COLO829 (cell line): Measurements from ENCODE around the gene RHBDD3.
"Not testable (repeated sequence)": the region's sequence is repeated elsewhere in the genome, so short reads cannot be mapped to it uniquely, and the experiment has no call there.

ENCODE experiments used
- DNase-seq: peaks from one replicate; pipeline ENCODE4 v3.0.0; 2012; ENCODE audit warnings: low spot score

The RHBDD3 gene

DNA sequence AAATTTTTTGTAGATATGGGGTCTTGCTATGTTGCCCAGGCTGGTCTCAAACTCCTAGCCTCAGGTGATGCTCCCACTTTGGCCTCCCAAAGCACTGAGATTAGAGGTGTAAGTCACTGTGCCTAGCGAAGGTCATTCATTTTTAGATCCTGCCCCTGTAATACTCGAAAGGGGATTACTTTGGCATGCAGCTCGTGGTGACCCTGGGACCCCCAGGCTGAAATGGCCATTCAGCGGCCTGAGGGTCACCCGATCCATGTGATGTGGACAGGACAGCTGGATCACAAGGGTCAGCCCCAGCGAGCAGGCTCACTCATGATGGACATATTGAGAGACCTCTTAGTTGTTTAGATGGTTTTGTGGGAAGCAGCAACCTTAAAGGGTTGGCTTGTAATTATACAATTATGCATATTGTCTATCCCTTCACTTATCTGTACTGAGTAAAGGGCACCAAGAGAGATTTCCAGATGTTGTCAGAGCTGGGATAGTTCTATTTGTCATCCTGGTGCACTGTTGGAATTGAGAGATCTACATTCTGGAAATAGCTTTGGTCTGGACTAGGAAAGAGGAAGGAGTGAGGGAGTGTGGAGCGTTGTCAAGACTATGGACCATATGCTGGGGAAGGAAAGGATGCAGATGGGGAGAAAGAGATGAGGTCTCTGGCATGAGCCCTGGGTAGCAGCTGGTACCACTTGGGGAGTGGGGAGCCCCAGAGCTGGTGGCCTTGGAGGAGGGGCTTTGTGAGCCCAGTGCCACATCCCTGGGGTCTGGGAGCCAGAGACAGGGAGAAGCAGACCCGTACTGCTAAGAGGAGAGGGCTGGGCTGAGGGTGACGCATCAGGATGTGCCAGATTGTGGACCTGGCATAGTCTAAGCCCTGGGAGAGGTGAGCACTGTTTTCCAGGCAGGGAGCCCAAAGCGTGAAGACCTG, 15.5 kb downstream of the RHBDD3 start:
- no peak for DNase-seq

DNA sequence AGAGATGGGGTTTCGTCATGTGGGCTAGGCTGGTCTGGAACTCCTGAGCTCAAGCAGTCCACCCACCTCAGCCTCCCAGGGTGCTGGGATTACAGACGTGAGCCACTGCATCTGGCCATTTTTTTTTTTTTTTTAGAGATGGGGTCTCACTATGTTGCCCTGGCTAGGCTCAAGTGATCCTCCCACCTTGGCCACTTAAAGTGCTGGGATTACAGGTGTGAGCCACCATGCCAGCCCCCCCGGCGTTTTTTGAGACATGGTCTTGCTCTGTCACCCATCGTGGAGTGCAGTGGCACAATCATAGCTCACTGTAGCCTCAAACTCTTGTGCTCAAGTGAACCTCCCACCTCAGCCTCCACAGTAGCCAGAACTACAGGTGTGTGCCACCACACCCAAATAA, 16.5 kb downstream of the RHBDD3 start:
- no peak for DNase-seq

DNA sequence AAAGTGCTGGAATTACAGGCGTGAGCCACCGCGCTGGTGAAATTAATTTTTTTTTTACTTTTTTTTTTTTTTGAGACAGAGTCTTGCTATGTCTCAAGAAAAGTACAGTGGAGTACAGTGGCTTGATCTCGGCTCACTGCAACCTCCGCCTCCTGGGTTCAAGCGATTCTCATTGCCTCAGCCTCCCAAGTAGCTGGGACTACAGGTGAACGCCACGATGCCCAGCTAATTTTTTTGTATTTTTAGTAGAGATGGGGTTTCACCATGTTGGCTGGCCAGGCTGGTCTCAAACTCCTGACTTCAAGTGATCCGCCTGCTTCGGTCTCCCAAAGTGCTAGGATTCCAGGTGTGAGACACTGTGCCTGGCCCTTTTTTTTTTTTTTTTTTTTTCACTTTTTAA, 19.9 kb downstream of the RHBDD3 start:
- not testable (repeated sequence) for DNase-seq

DNA sequence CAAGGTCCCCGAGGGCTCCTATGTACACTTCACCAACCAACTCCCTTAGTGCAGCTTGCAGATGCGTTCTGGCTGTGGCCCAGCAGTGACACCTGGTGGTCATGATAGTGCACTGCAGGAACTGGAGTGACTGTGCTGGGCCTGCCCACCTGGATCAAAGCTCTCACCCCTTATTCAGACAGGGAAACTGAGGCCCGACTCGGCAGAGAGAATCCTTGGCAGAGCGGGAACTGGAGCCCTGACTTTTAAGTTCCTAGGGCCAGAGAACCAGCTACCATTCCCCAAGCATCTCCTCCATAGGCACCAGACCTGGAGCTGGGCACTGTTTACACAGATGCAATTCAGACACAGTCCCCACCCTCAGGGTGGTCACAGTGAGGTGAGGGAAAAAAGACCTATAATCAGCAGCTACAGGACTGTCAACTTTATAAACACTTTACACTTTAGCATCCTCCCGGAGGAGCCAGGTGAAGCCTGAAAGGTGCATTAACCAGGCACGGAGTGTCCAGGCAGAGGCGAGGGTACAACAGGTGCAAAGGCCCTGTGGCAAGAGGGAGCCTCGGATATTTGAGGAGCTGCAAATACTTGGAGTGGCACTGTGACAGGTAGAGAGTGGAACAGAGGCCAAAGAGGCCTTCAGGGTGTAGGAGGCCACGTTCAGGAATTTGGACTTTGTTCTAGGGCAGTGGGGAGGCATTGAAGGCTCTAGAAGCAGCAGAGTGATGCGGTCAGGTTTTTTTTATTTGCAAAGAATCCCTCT, 22.0 kb downstream of the RHBDD3 start:
- peak; percentile 82 for DNase-seq

DNA sequence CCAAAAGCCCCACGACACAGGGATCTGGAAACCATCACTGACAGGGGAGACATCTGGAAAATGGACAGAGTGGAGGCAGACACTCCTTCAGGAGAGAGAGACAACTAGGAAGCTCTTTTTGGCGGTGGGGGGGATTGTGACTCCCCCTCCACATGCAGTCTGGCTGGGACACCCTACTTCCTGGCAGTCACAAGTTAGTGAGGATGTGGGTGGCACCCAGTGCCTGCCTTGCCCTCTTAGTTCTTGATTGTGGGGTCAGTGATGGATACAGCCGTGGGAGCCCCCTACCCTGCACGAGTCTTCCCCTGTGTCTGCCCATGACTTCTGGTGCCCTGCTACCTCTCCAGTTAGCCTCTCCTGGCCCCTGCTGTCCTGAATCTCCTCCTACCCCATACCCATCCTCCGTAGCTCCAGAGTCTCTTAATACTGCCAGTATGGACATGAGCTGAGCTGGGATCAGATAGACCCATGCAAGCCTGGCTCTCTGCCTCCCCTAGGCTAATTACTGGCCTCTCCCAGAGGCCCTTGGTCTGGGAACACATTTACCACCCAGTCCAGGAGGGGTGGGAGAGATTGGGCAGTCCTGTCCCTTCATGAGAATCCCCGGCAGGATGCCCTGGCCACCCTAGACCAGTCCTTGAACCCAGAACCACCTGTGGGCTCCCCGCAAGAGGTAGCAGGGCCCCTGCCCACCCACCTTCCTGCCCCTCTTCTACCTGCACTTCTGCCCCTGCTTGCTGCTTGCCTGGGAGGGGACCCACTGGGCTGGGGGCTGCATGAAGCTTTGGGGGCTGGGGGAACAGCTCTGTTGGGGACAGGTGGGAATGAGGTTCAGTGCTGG, 22.8 kb downstream of the RHBDD3 start:
- no peak for DNase-seq

DNA sequence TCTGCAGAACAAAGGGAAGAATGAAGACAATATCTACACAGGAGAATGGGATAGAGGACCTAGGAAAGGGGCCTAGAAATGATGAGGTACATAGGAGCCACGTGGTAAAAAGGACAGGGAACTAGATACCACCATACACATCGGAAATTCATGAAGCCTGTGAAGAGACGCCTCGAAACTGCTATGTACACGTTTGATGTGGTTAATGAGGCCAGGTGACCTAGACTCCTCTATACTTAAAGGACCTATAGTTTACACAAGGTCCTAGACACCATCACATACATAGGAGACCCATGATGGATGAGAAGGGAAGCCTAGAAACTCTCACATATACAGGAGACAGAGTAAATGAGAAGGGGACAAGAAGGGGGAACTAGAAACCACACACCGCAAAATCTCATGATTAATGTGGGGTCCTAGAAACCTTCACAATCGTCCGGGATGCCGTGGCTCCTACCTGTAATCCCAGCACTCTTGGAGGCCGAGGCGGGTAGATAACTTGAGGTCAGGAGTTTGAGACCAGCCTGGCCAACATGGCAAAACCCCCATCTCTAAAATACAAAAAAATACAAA, 23.8 kb downstream of the RHBDD3 start:
- DNase-seq = no peak

DNA sequence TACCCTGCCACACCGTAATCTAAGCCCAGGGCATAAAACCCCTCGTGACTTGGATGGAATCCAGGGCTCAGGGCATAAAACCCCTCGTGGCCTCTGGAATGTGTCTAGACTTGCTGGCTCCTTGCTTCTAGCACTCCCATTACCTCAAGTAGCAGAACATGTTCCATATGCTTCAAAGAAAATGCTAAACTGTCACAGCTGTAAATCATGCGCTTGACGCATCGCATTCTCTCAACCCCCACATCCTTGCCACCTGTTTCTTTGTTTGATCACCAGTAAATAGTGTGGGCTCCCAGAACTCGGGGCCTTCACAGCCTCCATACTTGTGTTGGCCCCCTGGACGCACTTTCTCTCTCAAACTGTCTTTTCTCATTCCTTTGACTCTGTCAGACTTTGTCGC, 27.3 kb downstream of the RHBDD3 start:
- not testable (repeated sequence) for DNase-seq

DNA sequence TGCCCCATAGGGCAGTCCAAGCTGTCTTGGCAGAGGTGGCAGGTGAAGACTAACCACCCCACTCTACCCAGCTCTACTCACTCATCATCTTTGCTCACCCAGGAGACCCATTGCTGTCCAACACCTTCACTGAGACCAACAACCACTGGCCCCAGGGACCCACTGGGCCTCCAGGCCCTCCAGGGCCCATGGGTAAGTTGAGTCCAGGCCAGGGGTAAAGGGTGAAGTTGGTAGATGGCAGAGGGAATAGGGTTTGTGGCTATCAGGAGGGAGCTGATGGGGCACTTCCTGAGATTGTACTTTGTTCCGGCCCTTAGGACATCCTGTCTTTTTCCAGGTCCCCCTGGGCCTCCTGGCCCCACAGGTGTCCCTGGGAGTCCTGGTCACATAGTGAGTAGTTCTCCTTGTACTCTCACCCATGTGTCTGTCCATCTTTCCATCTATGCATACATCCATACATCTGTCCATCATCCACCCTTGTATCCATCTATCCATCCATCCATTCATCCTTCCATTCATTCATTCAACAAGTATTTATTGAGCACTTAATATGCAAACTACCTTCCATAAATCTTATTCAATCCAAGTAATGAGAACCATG, 34.4 kb downstream of the RHBDD3 start:
- DNase-seq = no peak

DNA sequence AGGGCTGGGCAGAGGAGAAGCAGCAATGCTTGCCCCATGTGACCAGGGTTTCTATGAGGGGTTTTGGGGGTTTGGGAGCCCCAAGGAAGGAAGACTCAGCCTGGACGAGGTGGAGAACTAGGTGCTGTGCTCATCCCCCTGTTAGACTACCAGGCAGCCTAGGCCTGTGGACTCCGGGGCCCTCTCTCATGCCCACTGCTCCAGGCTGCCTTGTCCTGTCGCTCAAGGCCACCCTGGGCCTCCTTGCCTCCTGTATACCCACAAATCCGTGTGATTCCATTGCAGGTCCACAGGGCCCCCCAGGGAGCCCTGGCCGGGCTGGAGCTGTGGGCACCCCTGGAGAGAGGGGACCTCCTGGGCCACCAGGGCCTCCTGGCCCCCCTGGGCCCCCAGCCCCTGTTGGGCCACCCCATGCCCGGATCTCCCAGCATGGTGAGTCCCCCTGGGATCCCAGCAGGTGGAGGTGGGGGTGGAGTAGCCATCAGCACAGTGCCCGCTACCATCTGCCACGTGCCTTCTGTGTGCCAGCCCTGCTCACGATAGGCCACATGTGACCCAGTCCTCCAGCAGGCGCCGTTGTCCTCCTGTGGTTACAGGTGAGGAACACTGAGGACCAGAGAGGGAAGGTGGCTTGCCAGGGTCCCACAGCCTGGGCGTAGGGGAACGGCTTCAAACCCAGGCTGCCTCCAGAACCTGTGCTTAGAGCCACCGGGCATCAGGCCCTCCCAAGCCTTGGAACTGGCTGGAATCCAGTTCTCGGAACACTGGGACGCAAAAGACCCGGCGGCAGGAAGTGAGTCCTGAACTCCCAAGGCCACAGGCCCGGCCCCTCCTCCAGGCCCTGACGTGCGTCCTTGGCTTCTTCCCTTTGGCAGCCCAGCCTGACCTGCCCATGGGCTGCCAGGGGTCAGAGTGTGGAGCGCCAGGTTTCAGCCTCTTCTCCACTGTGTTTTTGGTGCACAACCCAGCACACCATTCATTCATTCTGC, 35.5 kb downstream of the RHBDD3 start:
- no peak for DNase-seq

DNA sequence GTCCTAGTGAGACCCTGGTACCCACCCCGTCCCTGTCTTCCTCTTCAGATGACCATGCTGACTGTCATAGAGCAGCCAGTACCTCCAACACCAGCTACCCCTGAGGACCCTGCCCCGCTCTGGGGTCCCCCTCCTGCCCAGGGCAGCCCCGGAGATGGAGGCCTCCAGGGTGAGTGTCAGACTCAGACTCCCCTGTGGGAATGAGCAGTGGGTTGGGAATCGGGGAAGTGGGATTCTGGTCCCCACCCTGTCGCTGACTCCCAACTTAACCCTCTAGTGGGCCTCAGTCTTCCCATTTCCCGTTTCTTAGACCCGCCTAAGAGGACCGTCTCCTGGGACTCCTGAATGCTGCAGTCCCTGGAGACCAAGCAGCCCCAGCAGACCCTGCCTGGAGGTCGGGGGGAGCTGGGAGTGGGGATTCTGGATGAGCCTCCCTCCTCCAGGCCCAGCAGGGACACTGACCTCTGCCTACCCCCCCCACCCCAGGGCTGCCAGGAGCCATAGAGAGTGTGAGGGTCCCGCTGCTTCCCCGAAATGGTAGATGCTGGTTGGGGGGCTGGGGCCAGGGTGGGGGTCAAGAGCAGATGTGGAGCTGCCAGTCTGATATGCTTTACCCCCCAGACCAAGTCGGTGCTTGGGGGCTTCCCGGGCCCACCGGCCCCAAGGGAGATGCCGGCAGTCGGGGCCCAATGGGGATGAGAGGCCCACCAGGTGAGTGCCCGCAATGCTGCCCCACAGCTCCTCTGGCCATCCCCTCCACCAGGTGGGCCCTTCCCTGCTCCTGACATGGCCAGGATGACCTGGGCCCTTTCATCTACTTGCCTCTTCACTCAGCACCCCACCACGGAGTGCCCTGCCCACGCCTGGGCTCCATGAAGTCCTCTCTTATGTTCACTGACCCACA, 36.6 kb downstream of the RHBDD3 start:
- no peak for DNase-seq

DNA sequence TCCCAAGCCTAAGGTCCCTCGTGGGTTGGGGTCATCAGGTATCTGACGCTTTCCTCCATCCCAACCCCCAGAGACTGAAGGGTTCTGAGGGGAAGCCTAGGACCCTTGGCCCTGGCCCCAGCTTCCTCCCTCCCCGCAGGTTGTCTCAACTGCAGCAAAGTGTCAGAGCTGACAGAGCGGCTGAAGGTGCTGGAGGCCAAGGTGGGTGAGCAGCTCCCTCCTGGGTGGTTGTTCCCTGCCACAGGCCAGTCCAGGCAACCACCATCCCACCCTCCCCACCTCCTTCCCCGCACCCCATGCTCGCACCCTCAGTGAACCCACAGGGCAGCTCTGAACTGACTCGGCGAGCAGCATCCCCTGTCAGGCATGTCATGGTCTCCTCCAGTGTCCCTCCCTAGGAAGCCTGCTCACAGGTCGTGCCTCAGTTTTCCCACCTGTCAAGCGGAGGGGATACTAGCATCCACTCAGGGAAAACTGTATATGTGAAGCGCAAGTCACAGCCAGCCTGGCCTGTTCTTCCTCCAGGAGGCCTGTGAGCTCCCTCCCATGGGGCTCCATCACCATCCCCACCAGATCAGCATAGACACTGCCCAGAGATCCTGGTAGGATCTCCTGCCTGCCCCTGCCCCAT, 41.3 kb downstream of the RHBDD3 start:
- no peak for DNase-seq

DNA sequence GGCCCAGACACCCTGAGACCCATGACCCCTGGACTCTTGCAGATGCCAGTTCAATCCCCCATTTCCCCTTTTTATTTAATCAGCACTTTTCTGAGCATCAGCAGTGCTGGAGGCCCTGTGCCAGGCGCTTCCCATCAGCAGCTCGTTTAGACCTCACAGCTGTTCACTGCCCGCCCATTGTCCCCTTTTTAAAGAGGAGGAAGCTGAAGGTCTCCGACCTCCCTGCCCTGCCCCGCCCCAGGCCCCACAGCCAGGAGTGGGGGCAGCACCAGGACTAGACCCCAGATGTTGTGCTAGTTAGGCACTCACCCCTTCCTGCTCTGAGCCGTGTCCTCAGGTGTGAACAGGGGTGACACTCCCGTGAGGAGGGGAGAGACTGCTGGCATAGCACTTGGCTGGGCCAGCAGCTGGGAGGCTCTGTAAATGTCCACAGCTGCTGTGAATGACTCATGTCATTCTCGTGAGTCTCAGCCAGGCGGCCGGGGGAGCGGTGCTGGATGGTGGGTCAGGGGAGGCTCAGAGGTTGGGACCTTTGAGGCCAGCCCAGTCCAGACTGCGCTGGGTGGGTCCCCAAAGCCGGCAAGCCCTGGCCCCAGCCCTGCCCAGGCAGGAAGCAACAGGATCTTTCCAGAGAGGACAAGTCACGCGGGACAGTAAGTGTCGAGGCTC, 42.2 kb downstream of the RHBDD3 start:
- DNase-seq = no peak

DNA sequence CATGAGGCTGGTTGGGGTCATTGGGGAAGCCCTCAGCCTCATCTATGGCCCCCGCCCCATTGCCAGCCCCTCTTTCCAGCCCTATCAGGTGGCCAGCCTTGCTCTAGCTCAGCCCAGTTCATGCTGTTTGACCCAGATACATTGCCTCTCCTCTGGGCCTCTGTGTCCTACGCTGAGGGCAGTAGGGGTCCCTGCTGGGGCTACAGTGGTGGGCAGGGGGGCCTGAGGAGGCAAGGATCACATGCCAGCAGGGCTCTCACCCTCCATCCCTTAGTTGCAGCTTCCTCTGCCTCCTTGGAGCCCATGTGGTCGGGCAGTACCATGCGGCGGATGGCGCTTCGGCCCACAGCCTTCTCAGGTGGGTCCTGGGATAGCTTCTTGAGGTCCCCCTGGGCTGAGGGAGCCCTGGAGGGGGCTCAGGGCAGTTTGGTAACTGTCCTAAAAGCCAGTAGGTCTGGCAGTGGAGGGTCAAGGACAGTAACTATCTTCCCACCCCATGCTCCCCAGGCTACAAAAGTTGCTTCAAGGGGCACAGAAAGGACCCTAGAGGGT, 42.8 kb downstream of the RHBDD3 start:
- no peak for DNase-seq

DNA sequence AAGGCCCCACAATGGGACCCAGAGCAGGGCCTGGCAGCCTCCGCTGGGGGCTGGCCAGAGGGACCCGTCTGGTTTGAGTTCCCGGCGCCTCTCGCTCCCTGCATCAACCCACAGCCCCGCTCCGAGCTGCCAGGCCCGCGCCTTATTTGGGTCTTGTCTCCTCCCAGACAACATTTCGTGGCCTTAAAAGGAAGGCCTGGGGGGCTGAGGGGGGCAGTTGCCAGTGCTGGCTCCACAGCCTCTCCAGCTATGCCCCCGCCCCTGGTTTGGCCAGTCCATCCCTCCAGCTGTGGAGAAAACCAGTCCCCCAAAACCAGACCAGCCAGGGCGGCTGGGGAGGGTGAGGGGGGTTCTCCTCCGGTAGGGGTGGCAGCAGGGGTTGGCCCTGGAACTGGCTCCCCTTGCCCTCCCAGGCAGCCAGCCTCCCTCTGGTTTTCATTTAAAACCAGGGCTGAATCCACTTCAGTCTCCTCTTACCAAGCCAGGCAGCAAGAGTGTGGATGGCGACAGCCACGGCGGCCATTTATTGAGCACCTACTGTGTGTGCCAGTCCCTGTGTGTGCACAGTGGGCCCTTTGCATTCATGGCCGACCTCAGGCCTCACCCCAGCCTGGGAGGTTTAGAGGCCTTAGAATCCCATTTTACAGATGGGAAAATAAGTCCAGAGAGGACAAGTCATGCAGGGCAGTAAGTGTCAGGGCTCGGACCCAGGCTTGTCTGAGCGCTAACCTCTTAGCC, 43.5 kb downstream of the RHBDD3 start:
- DNase-seq = no peak

DNA sequence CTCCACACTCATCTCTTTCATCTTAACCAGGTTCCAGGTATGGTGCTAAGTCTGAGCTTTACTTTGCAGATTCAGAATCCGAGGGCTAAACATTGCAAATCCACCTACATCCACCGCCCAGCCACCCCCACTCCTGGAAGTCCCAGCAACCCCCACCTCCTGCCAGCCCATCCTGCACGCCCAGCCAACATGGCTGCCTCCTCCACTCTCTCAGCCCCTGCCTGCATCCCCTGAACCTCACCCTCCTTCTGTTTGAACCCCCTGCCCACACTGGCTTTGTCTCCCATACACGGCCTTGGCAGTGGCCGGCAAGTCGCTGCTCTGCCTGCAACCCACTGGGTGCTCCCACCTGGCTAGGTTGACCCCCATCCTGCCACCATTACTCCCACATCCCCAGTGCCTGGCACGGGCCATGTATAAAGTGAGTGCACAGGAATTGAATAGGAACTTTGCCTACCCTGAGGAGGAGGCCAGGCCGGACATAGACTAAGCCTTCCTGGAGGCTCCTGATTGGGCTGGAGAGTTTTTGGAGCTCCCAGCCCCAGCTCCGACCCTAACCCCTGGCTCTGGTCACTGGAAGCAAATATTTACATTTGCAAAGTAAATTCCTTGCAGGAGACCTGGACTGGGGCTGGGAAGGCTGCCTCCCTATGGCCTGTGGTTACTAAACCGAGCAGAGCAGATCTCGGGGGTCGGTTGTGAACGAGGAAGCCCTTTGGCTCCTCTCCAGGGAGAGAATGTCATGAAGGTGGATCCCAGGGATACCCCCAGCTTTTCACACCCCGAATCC, 47.7 kb downstream of the RHBDD3 start:
- no peak for DNase-seq

DNA sequence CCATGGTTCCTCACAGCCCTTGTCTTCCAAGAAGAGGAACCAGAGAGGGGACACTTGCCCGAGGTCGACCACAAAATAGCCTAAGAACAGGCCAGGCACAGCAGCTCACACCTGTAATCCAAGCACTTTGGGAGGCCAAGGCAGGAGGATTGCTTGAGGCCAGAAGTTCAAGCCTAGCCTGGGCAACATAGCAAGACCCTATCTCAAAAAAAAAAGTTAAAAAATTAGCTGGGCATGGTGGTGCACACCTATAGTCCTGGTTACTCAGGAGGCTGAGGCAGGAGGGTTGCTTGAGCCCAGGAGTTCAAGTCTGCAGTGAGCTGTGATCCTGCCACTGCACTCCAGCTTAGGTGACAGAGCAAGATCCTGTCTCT, 48.4 kb downstream of the RHBDD3 start:
- DNase-seq = not testable (repeated sequence)
